ENCODE measurements around the gene DEFB123. TPM values are rescaled to one million over a fixed set of nuclear protein-coding genes. Genes with fewer than 3 reads are reported as not detected.
"Not testable (repeated sequence)": the region's sequence is repeated elsewhere in the genome, so short reads cannot be mapped to it uniquely, and the experiment has no call there.

Gene DEFB123
- polyA plus RNA-seq: not detected

- Mint-ChIP-seq H3K4me1 (no peaks in the 10 kb centered on the region), H3K4me3 (no peak within 1 kb of the TSS), H3K9me3 (no peaks in the 10 kb centered on the region), H3K27ac (peak within 1 kb of the TSS in 1 of 3 donors; percentile 20), H3K27me3 (peaks cover 9% of the 10 kb centered on the region), H3K36me3 (no peaks in the 10 kb centered on the region)
These were observed at the start of gene DEFB123 for GRCh38 chr20:31440012-31440659. Gene DEFB123 (plus strand): TSS chr20:31440632. CDS start chr20:31440699, 67 bp downstream.

GRCh38 chr20:31392836-31393235, 47.6 kb upstream of the DEFB123 start:
- Mint-ChIP-seq H3K27me3 (peaks cover 11% of the 10 kb centered on the region), H3K27ac (no peak overlapping the region), H3K36me3 (peaks cover 2% of the 10 kb centered on the region), H3K4me1 (no peaks in the 10 kb centered on the region), H3K4me3 (no peak overlapping the region), H3K9me3 (peaks cover 0 to 2% (median 0%) of the 10 kb centered on the region in 3 donors)

- Mint-ChIP-seq H3K27me3 (peaks cover 8% of the 10 kb centered on the region), H3K4me3 (no peak overlapping the region), H3K4me1 (no peaks in the 10 kb centered on the region), H3K36me3 (peaks cover 2% of the 10 kb centered on the region), H3K27ac (no peak overlapping the region), H3K9me3 (peaks cover 0 to 5% (median 0%) of the 10 kb centered on the region in 3 donors)
These were observed 45.5 kb upstream of the DEFB123 start for GRCh38 chr20:31394900-31395299.

GRCh38 chr20:31403886-31404285, 36.5 kb upstream of the DEFB123 start:
- H3K4me3 Mint-ChIP-seq: no peak overlapping the region
- peaks cover 0 to 3% (median 0%) of the 10 kb centered on the region in 3 donors for H3K9me3 Mint-ChIP-seq
- H3K4me1 Mint-ChIP-seq: no peaks in the 10 kb centered on the region
- peaks cover 1% of the 10 kb centered on the region for H3K27me3 Mint-ChIP-seq
- no peak overlapping the region for H3K27ac Mint-ChIP-seq
- H3K36me3 Mint-ChIP-seq: no peaks in the 10 kb centered on the region

- Mint-ChIP-seq H3K9me3 (peaks cover 0 to 5% (median 2%) of the 10 kb centered on the region in 3 donors), H3K27ac (no peak within 1 kb of the TSS), H3K4me3 (no peak within 1 kb of the TSS), H3K36me3 (peaks cover 1% of the 10 kb centered on the region), H3K4me1 (no peaks in the 10 kb centered on the region), H3K27me3 (peaks cover 1% of the 10 kb centered on the region)
These were observed 34.3 kb upstream of the DEFB123 start, which contains the start of gene DEFB121 for GRCh38 chr20:31406115-31406514. Gene DEFB121 (minus strand): TSS chr20:31406215. CDS start chr20:31406152, 63 bp downstream.

- Mint-ChIP-seq H3K36me3 (peaks cover 1% of the 10 kb centered on the region), H3K27me3 (peaks cover 4% of the 10 kb centered on the region), H3K9me3 (peaks cover 0 to 5% (median 2%) of the 10 kb centered on the region in 3 donors), H3K27ac (no peak overlapping the region), H3K4me3 (no peak overlapping the region), H3K4me1 (no peaks in the 10 kb centered on the region)
These were observed 30.4 kb upstream of the DEFB123 start for GRCh38 chr20:31410011-31410410.

- Mint-ChIP-seq H3K9me3 (peaks cover 2 to 10% (median 3%) of the 10 kb centered on the region in 3 donors), H3K4me1 (no peaks in the 10 kb centered on the region), H3K27me3 (peaks cover 3% of the 10 kb centered on the region), H3K4me3 (no peak overlapping the region), H3K27ac (no peak overlapping the region), H3K36me3 (peaks cover 1% of the 10 kb centered on the region)
These were observed 26.1 kb upstream of the DEFB123 start for GRCh38 chr20:31414381-31414780.

GRCh38 chr20:31415653-31416052, 24.8 kb upstream of the DEFB123 start:
- Mint-ChIP-seq H3K4me3 (no peak overlapping the region), H3K27ac (no peak overlapping the region), H3K4me1 (no peaks in the 10 kb centered on the region), H3K9me3 (peaks cover 0 to 7% (median 3%) of the 10 kb centered on the region in 3 donors), H3K27me3 (peaks cover 3% of the 10 kb centered on the region), H3K36me3 (no peaks in the 10 kb centered on the region)

- Mint-ChIP-seq H3K4me3 (no peak overlapping the region), H3K36me3 (no peaks in the 10 kb centered on the region), H3K27me3 (no peaks in the 10 kb centered on the region), H3K27ac (no peak overlapping the region), H3K4me1 (no peaks in the 10 kb centered on the region), H3K9me3 (peaks cover 0 to 7% (median 3%) of the 10 kb centered on the region in 3 donors)
These were observed 22.1 kb upstream of the DEFB123 start for GRCh38 chr20:31418307-31418706.

- no peaks in the 10 kb centered on the region for H3K4me1 Mint-ChIP-seq
- no peak overlapping the region for H3K27ac Mint-ChIP-seq
- H3K9me3 Mint-ChIP-seq: peaks cover 0 to 2% (median 0%) of the 10 kb centered on the region in 3 donors
- H3K36me3 Mint-ChIP-seq: no peaks in the 10 kb centered on the region
- H3K27me3 Mint-ChIP-seq: peaks cover 3% of the 10 kb centered on the region
- H3K4me3 Mint-ChIP-seq: no peak overlapping the region
These were observed 14.6 kb upstream of the DEFB123 start for GRCh38 chr20:31425797-31426196.

GRCh38 chr20:31426891-31427551, 13.4 kb upstream of the DEFB123 start:
- H3K4me3 Mint-ChIP-seq, H3K27me3 Mint-ChIP-seq, H3K4me1 Mint-ChIP-seq, H3K9me3 Mint-ChIP-seq, H3K27ac Mint-ChIP-seq, H3K36me3 Mint-ChIP-seq: not testable (repeated sequence)

- H3K27ac Mint-ChIP-seq, H3K4me3 Mint-ChIP-seq, H3K4me1 Mint-ChIP-seq, H3K9me3 Mint-ChIP-seq, H3K36me3 Mint-ChIP-seq, H3K27me3 Mint-ChIP-seq: not testable (repeated sequence)
These were observed 12.9 kb upstream of the DEFB123 start for GRCh38 chr20:31427576-31427975.

- Mint-ChIP-seq H3K4me1 (no peaks in the 10 kb centered on the region), H3K9me3 (peaks cover 0 to 2% (median 0%) of the 10 kb centered on the region in 3 donors), H3K27me3 (peaks cover 11% of the 10 kb centered on the region), H3K27ac (no peak overlapping the region), H3K36me3 (no peaks in the 10 kb centered on the region), H3K4me3 (no peak overlapping the region)
These were observed 9.8 kb upstream of the DEFB123 start for GRCh38 chr20:31430568-31431115.

GRCh38 chr20:31446084-31446819, 5.8 kb downstream of the DEFB123 start:
- H3K4me1 Mint-ChIP-seq: peaks cover 0 to 4% (median 0%) of the 10 kb centered on the region in 3 donors
- H3K9me3 Mint-ChIP-seq: peaks cover 0 to 3% (median 0%) of the 10 kb centered on the region in 3 donors
- no peak overlapping the region for H3K4me3 Mint-ChIP-seq
- peaks cover 2% of the 10 kb centered on the region for H3K36me3 Mint-ChIP-seq
- peaks cover 8% of the 10 kb centered on the region for H3K27me3 Mint-ChIP-seq
- H3K27ac Mint-ChIP-seq: no peak overlapping the region

All from IgD-negative memory B cell (primary cell).